ENCODE data around the gene LUZP2.

Gene LUZP2

GRCh38 chr11:24708616-24709015, 211.8 kb downstream of the LUZP2 start:
- no peak for DNase-seq (ENCODE audit: extremely low read depth in 1 of 2, low read depth in 1 of 2)

GRCh38 chr11:24709928-24710565, 213.2 kb downstream of the LUZP2 start:
- DNase-seq (ENCODE audit: extremely low read depth in 1 of 2, low read depth in 1 of 2) = no peak

GRCh38 chr11:24714601-24715000, 217.7 kb downstream of the LUZP2 start:
- DNase-seq (ENCODE audit: extremely low read depth in 1 of 2, low read depth in 1 of 2) = no peak

- DNase-seq (ENCODE audit: extremely low read depth in 1 of 2, low read depth in 1 of 2) = no peak
Observed at GRCh38 chr11:24716403-24716802, 219.6 kb downstream of the LUZP2 start.

- DNase-seq (ENCODE audit: extremely low read depth in 1 of 2, low read depth in 1 of 2) = no peak
Observed at GRCh38 chr11:24723231-24723630, 226.4 kb downstream of the LUZP2 start.

GRCh38 chr11:24731554-24731953, 234.7 kb downstream of the LUZP2 start:
- no peak for DNase-seq (ENCODE audit: extremely low read depth in 1 of 2, low read depth in 1 of 2)

GRCh38 chr11:24734742-24735237, 237.9 kb downstream of the LUZP2 start:
- no peak for DNase-seq (ENCODE audit: extremely low read depth in 1 of 2, low read depth in 1 of 2)

GRCh38 chr11:24738972-24739371, 242.1 kb downstream of the LUZP2 start:
- no peak for DNase-seq (ENCODE audit: extremely low read depth in 1 of 2, low read depth in 1 of 2)

- DNase-seq (ENCODE audit: extremely low read depth in 1 of 2, low read depth in 1 of 2) = no peak
Observed at GRCh38 chr11:24739637-24740036, 242.8 kb downstream of the LUZP2 start.

- no peak for DNase-seq (ENCODE audit: extremely low read depth in 1 of 2, low read depth in 1 of 2)
Observed at GRCh38 chr11:24747275-24748251, 250.7 kb downstream of the LUZP2 start.

GRCh38 chr11:24748261-24748660, 251.4 kb downstream of the LUZP2 start:
- no peak for DNase-seq (ENCODE audit: extremely low read depth in 1 of 2, low read depth in 1 of 2)

GRCh38 chr11:24754406-24754805, 257.6 kb downstream of the LUZP2 start:
- no peak for DNase-seq (ENCODE audit: extremely low read depth in 1 of 2, low read depth in 1 of 2)

- no peak for DNase-seq (ENCODE audit: extremely low read depth in 1 of 2, low read depth in 1 of 2)
Observed at GRCh38 chr11:24755260-24755839, 258.5 kb downstream of the LUZP2 start.

GRCh38 chr11:24759742-24760141, 262.9 kb downstream of the LUZP2 start:
- DNase-seq (ENCODE audit: extremely low read depth in 1 of 2, low read depth in 1 of 2) = no peak

- no peak for DNase-seq (ENCODE audit: extremely low read depth in 1 of 2, low read depth in 1 of 2)
Observed at GRCh38 chr11:24760681-24761080, 263.8 kb downstream of the LUZP2 start.

GRCh38 chr11:24762076-24762475, 265.2 kb downstream of the LUZP2 start:
- no peak for DNase-seq (ENCODE audit: extremely low read depth in 1 of 2, low read depth in 1 of 2)

- DNase-seq (ENCODE audit: extremely low read depth in 1 of 2, low read depth in 1 of 2) = no peak
Observed at GRCh38 chr11:24767411-24767810, 270.6 kb downstream of the LUZP2 start.

- DNase-seq (ENCODE audit: extremely low read depth in 1 of 2, low read depth in 1 of 2) = no peak
Observed at GRCh38 chr11:24773322-24773721, 276.5 kb downstream of the LUZP2 start.

GRCh38 chr11:24779791-24780190, 282.9 kb downstream of the LUZP2 start:
- DNase-seq (ENCODE audit: extremely low read depth in 1 of 2, low read depth in 1 of 2) = no peak

GRCh38 chr11:24781288-24781687, 284.4 kb downstream of the LUZP2 start:
- DNase-seq (ENCODE audit: extremely low read depth in 1 of 2, low read depth in 1 of 2) = no peak

- DNase-seq (ENCODE audit: extremely low read depth in 1 of 2, low read depth in 1 of 2) = no peak
Observed at GRCh38 chr11:24793479-24793878, 296.6 kb downstream of the LUZP2 start.

GRCh38 chr11:24794064-24794463, 297.2 kb downstream of the LUZP2 start:
- no peak for DNase-seq (ENCODE audit: extremely low read depth in 1 of 2, low read depth in 1 of 2)
